K562 (cell line): ENCODE results near the gene TCAP. TPM values are rescaled to one million over a fixed set of nuclear protein-coding genes. Genes with fewer than 3 reads are reported as not detected.

Experiments used
- FOXA1 ChIP-seq: fragments of 450-650 bp; IDR thresholded peaks from 2 replicates; pipeline ENCODE4 v1.6.1; 2016; ENCODE audit warnings: mild to moderate bottlenecking, borderline replicate concordance
- HDAC1 ChIP-seq, 2 experiments: fragments of 450-650 bp; IDR thresholded peaks; 2 replicates each; pipeline ENCODE4 v1.6.1; 2016 to 2017; ENCODE audit warnings: inconsistent platforms in 1 of 2, mild to moderate bottlenecking in 1 of 2, moderate library complexity in 1 of 2
- HMG20B ChIP-seq: fragments of 250-450 bp; sonication (Bioruptor Pico); IDR thresholded peaks from 2 replicates; pipeline ENCODE4 v1.5.0; 2021; ENCODE audit warnings: mild to moderate bottlenecking
- MAZ ChIP-seq, 2 experiments: fragments of 450-650 bp in 1 of 2; sonication (generic) in 1 of 2; formaldehyde crosslinking; IDR thresholded peaks in 1 of 2; conservative IDR thresholded peaks in 1 of 2; 2 replicates each; pipeline versions ENCODE4 v1.4.0 to v1.5.0; 2020; ENCODE audit warnings: mild to moderate bottlenecking in 1 of 2, missing genetic modification reagents in 1 of 2
- SRSF7 ChIP-seq: fragments of 200-400 bp; formaldehyde crosslinking; optimal IDR thresholded peaks from 2 replicates; pipeline ENCODE3; 2017; ENCODE audit warnings: mild to moderate bottlenecking, low read depth, low read length
- TOE1 ChIP-seq, 2 experiments: fragments of 450-650 bp in 1 of 2; sonication (generic) in 1 of 2; formaldehyde crosslinking in 1 of 2; IDR thresholded peaks; 2 replicates each; pipeline versions ENCODE4 v1.7.1 to v1.8.0; 2016 to 2022; ENCODE audit warnings: borderline replicate concordance in 2 of 2, mild to moderate bottlenecking in 2 of 2, antibody characterized with exemption in 1 of 2, inconsistent platforms in 1 of 2, low read depth in 1 of 2, missing genetic modification reagents in 1 of 2, moderate library complexity in 1 of 2
- ZNF707 ChIP-seq: fragments of 250-450 bp; sonication (Bioruptor Pico); conservative IDR thresholded peaks from 2 replicates; pipeline ENCODE4 v1.8.0; 2022; ENCODE audit warnings: inconsistent platforms, mild to moderate bottlenecking, moderate library complexity
- polyA plus RNA-seq, 8 experiments: library from polyadenylated mRNA; depleted of rRNA in 4 of 8; stranded (reverse) in 5 of 8; unstranded in 3 of 8; fragments of >200 nt; fragmentation: Nextera tagmentation in 2 of 8; fragmentation: Illumina TruSeq in 1 of 8; extraction: Ambion mirVana in 2 of 8; extraction: Trizol in 1 of 8; gene quantifications; 2 replicates each; pipeline versions ENCODE4 v1.2.1 to v1.2.3, GENCODE V29; 2011 to 2014; ENCODE audit warnings: inconsistent platforms in 1 of 8, missing spikeins in 1 of 8
- total RNA-seq, 7 experiments: library from RNA; depleted of rRNA in 6 of 7; stranded (reverse); fragments of >200 nt in 6 of 7; fragmentation: Illumina TruSeq in 2 of 7; extraction: Trizol in 2 of 7; gene quantifications; 2 replicates each; pipeline versions ENCODE4 v1.2.1 to v1.2.3, GENCODE V29; 2011 to 2021; ENCODE audit warnings: low replicate concordance in 1 of 7
- TF ChIP-seq, protein P1 (sequence below): fragments of 150-350 bp; conservative IDR thresholded peaks from 2 replicates; pipeline ENCODE4 v1.6.1; 2014; ENCODE audit warnings: low read length
- TF ChIP-seq, protein P2 (sequence below): fragments of 450-650 bp; IDR thresholded peaks from 2 replicates; pipeline ENCODE4 v1.6.1; 2016; ENCODE audit warnings: missing biosample characterization, missing genetic modification characterization
- TF ChIP-seq, protein P3 (sequence below), 2 experiments: fragments of 200-800 bp in 1 of 2; sonication (Bioruptor generic) in 1 of 2; sonication (generic) in 1 of 2; formaldehyde crosslinking in 1 of 2; IDR thresholded peaks in 1 of 2; conservative IDR thresholded peaks in 1 of 2; 2 replicates each; pipeline versions ENCODE4 v1.5.0 to v1.6.1; 2016 to 2020; ENCODE audit warnings: missing compliant biosample characterization in 1 of 2, missing genetic modification characterization in 1 of 2, missing genetic modification reagents in 1 of 2
- TF ChIP-seq, protein P4 (sequence below): fragments of 450-650 bp; formaldehyde crosslinking; IDR thresholded peaks from 2 replicates; pipeline ENCODE4 v1.4.0; 2020; ENCODE audit warnings: mild to moderate bottlenecking, moderate library complexity
- TF ChIP-seq, protein P5 (sequence below): sonication (generic); formaldehyde crosslinking; IDR thresholded peaks from 2 replicates; pipeline ENCODE4 v1.8.1; 2023; ENCODE audit warnings: missing genetic modification reagents, mild to moderate bottlenecking, borderline replicate concordance

The TCAP gene
- total and polyA plus RNA-seq, 9 of the 15 experiments (the other 6 are each of a cell fraction or from before 2014, with no cell fraction given), result 0.33 to 1.4 (median 0.82) TPM; not detected in 2

DNA sequence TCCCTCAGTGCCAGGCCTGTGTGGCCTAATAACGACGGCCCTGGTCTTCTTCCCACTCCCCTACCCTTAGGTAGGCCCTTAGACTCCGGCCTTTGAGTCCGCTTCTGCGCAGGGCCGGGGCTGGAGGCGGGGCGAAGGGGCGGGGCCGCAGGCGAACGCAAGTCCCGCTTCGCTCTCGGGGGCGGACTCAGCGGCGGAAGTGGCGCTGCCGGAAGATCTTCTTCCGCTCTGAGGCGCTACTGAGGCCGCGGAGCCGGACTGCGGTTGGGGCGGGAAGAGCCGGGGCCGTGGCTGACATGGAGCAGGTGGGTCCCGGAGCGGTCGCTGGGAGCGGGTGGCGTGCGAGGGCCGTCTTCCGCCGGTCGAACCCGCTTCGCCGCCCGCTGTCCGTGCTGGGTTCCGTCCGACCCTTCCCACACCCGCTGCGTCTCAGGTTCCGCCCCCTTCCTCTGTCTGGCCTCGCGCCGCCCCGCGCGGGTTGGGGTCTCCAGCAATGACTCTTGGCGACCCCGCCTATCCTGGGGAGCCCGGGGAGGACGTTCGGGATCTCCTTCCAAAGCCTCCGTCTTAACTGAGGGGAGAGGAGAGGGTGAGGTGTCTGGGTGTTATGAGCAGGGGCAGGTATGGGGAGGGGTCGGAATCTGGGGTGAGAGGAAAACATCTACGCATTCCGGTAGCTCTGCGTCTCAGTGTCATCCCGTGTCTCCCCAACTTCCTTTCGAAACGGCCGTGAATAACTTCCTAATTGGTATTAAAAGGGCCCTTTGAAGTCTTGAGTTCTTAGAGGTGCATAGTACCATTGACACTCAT lies 28.0 kb upstream of the TCAP start, which contains the start of gene STARD3 (continued):
- TF ChIP-seq, protein P1, sequence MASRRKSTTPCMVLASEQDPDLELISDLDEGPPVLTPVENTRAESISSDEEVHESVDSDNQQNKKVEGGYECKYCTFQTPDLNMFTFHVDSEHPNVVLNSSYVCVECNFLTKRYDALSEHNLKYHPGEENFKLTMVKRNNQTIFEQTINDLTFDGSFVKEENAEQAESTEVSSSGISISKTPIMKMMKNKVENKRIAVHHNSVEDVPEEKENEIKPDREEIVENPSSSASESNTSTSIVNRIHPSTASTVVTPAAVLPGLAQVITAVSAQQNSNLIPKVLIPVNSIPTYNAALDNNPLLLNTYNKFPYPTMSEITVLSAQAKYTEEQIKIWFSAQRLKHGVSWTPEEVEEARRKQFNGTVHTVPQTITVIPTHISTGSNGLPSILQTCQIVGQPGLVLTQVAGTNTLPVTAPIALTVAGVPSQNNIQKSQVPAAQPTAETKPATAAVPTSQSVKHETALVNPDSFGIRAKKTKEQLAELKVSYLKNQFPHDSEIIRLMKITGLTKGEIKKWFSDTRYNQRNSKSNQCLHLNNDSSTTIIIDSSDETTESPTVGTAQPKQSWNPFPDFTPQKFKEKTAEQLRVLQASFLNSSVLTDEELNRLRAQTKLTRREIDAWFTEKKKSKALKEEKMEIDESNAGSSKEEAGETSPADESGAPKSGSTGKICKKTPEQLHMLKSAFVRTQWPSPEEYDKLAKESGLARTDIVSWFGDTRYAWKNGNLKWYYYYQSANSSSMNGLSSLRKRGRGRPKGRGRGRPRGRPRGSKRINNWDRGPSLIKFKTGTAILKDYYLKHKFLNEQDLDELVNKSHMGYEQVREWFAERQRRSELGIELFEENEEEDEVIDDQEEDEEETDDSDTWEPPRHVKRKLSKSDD, result no peak
- TF ChIP-seq MAZ (CRISPR knock-in tag; conservative IDR thresholded peaks at IDR 0.05 in 1 of 2, IDR thresholded peaks at IDR 0.05 in 1 of 2) (peak; percentile 73 to 79), HDAC1 (IDR thresholded peaks at IDR 0.05) (peak in 1 of 2 experiments; percentile 74; a peak in 2 of 4 replicates), ZNF707 (CRISPR knock-in tag) (no peak), TOE1 (IDR thresholded peaks at IDR 0.05; ENCODE audit: borderline replicate concordance) (peak; percentile 67; the same call in 1 of the 2 replicates), TOE1 (CRISPR knock-in tag; IDR thresholded peaks at IDR 0.05; ENCODE audit: borderline replicate concordance, low read depth) (no peak), FOXA1 (no peak), SRSF7 (no peak), HMG20B (CRISPR knock-in tag) (no peak)
- TF ChIP-seq, protein P2, sequence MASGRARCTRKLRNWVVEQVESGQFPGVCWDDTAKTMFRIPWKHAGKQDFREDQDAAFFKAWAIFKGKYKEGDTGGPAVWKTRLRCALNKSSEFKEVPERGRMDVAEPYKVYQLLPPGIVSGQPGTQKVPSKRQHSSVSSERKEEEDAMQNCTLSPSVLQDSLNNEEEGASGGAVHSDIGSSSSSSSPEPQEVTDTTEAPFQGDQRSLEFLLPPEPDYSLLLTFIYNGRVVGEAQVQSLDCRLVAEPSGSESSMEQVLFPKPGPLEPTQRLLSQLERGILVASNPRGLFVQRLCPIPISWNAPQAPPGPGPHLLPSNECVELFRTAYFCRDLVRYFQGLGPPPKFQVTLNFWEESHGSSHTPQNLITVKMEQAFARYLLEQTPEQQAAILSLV (tag), result no peak
- TF ChIP-seq, protein P3, sequence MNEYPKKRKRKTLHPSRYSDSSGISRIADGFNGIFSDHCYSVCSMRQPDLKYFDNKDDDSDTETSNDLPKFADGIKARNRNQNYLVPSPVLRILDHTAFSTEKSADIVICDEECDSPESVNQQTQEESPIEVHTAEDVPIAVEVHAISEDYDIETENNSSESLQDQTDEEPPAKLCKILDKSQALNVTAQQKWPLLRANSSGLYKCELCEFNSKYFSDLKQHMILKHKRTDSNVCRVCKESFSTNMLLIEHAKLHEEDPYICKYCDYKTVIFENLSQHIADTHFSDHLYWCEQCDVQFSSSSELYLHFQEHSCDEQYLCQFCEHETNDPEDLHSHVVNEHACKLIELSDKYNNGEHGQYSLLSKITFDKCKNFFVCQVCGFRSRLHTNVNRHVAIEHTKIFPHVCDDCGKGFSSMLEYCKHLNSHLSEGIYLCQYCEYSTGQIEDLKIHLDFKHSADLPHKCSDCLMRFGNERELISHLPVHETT (CRISPR knock-in tag; conservative IDR thresholded peaks at IDR 0.05 in 1 of 2, IDR thresholded peaks at IDR 0.05 in 1 of 2), result peak in 1 of 2 experiments; percentile 70; a peak in 2 of 4 replicates
- TF ChIP-seq, protein P4, sequence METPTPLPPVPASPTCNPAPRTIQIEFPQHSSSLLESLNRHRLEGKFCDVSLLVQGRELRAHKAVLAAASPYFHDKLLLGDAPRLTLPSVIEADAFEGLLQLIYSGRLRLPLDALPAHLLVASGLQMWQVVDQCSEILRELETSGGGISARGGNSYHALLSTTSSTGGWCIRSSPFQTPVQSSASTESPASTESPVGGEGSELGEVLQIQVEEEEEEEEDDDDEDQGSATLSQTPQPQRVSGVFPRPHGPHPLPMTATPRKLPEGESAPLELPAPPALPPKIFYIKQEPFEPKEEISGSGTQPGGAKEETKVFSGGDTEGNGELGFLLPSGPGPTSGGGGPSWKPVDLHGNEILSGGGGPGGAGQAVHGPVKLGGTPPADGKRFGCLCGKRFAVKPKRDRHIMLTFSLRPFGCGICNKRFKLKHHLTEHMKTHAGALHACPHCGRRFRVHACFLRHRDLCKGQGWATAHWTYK, result peak; percentile 40; the same call in 1 of the 2 replicates
- TF ChIP-seq, protein P5, sequence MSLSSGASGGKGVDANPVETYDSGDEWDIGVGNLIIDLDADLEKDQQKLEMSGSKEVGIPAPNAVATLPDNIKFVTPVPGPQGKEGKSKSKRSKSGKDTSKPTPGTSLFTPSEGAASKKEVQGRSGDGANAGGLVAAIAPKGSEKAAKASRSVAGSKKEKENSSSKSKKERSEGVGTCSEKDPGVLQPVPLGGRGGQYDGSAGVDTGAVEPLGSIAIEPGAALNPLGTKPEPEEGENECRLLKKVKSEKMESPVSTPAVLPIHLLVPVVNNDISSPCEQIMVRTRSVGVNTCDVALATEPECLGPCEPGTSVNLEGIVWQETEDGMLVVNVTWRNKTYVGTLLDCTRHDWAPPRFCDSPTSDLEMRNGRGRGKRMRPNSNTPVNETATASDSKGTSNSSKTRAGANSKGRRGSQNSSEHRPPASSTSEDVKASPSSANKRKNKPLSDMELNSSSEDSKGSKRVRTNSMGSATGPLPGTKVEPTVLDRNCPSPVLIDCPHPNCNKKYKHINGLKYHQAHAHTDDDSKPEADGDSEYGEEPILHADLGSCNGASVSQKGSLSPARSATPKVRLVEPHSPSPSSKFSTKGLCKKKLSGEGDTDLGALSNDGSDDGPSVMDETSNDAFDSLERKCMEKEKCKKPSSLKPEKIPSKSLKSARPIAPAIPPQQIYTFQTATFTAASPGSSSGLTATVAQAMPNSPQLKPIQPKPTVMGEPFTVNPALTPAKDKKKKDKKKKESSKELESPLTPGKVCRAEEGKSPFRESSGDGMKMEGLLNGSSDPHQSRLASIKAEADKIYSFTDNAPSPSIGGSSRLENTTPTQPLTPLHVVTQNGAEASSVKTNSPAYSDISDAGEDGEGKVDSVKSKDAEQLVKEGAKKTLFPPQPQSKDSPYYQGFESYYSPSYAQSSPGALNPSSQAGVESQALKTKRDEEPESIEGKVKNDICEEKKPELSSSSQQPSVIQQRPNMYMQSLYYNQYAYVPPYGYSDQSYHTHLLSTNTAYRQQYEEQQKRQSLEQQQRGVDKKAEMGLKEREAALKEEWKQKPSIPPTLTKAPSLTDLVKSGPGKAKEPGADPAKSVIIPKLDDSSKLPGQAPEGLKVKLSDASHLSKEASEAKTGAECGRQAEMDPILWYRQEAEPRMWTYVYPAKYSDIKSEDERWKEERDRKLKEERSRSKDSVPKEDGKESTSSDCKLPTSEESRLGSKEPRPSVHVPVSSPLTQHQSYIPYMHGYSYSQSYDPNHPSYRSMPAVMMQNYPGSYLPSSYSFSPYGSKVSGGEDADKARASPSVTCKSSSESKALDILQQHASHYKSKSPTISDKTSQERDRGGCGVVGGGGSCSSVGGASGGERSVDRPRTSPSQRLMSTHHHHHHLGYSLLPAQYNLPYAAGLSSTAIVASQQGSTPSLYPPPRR, result no peak
